D721Med (cell line): ENCODE results near the gene KCNQ2.

ENCODE experiments used
- DNase-seq: peaks from one replicate; pipeline ENCODE4 v3.0.0; 2011; ENCODE audit warnings: low spot score; ENCODE audit not compliant: insufficient read length
- FAIRE-seq: peaks from 2 replicates; lab custom pipeline; 2011; peaks lifted over from hg19 to GRCh38; lab: Jason Lieb, UNC
- CTCF ChIP-seq: IDR thresholded peaks from 2 replicates; pipeline ENCODE4 v1.5.1; 2012; ENCODE audit warnings: mild to moderate bottlenecking, control low read depth; ENCODE audit not compliant: insufficient read depth; ENCODE audit errors: missing control alignments

Gene KCNQ2

GRCh38 chr20:63420359-63421093 lies 51.9 kb downstream of the KCNQ2 start:
- DNase-seq (no peak), FAIRE-seq (no peak)
- TF ChIP-seq CTCF = no peak

GRCh38 chr20:63419299-63419698 lies 53.2 kb downstream of the KCNQ2 start:
- FAIRE-seq = no peak
- DNase-seq = no peak
- no peak for TF ChIP-seq CTCF

GRCh38 chr20:63418617-63419016 lies 53.8 kb downstream of the KCNQ2 start:
- TF ChIP-seq CTCF = no peak
- no peak for FAIRE-seq
- no peak for DNase-seq

- DNase-seq = no peak
- no peak for FAIRE-seq
- no peak for TF ChIP-seq CTCF
Observed at GRCh38 chr20:63417738-63418120, 54.7 kb downstream of the KCNQ2 start.

- FAIRE-seq = no peak
- no peak for TF ChIP-seq CTCF
Observed at GRCh38 chr20:63417097-63417737, 55.2 kb downstream of the KCNQ2 start.

GRCh38 chr20:63416631-63417030 lies 55.8 kb downstream of the KCNQ2 start:
- no peak for FAIRE-seq
- no peak for TF ChIP-seq CTCF
- DNase-seq = peak; percentile 78

More at GRCh38 chr20:63417097-63417737, 55.2 kb downstream of the KCNQ2 start:
- DNase-seq = no peak
